Peyer's patch (tissue), 4 donors: ENCODE measurements around the gene KLC1. TPM values are rescaled to one million over a fixed set of nuclear protein-coding genes. Genes with fewer than 3 reads are reported as not detected.

Source experiments
- DNase-seq, 3 donors: peaks; one replicate each; pipeline ENCODE4 v3.0.0-alpha.2; 2017 to 2019
- H3K27ac ChIP-seq, 4 donors: fragments of 200-600 bp; sonication (generic); one replicate each; pipeline ENCODE4 v1.5.1; 2016 to 2019
- H3K27me3 ChIP-seq, 2 donors: fragments of 200-600 bp; sonication (generic); one replicate each; pipeline ENCODE4 v1.5.1; 2019
- H3K36me3 ChIP-seq, 3 donors: fragments of 200-600 bp; sonication (generic); one replicate each; pipeline ENCODE4 v1.5.1; 2016 to 2019
- H3K4me1 ChIP-seq, 4 donors: fragments of 200-600 bp; sonication (generic); one replicate each; pipeline ENCODE4 v1.5.1; 2016 to 2019
- H3K4me3 ChIP-seq, 4 donors: fragments of 200-600 bp; sonication (generic); 1 replicate in 3 of 4; 2 replicates in 1 of 4; pipeline ENCODE4 v1.5.1; 2016 to 2019; ENCODE audit warnings: mild to moderate bottlenecking in 1 of 4
- H3K9me3 ChIP-seq, 4 donors: fragments of 200-600 bp; sonication (generic); one replicate each; pipeline ENCODE4 v1.5.1; 2016 to 2019; ENCODE audit warnings: mild to moderate bottlenecking in 1 of 4
- POLR2A ChIP-seq, 2 donors: fragments of 450-650 bp; IDR thresholded peaks; one replicate each; pipeline ENCODE4 v1.5.1; 2017; ENCODE audit warnings: antibody characterized with exemption in 2 of 2, mild to moderate bottlenecking in 2 of 2, moderate library complexity in 2 of 2
- total RNA-seq, 4 donors: library from RNA; depleted of rRNA; stranded (reverse); fragments of >200 nt; gene quantifications; one replicate each; pipeline ENCODE4 v1.1.0, GENCODE V29; 2016
- TF ChIP-seq, protein P1 (sequence below), 6 experiments: fragments of 450-650 bp in 4 of 6; fragments of 200-600 bp in 2 of 6; sonication (generic) in 1 of 6; IDR thresholded peaks; one replicate each; pipeline ENCODE4 v1.5.1; 2017 to 2019; ENCODE audit warnings: antibody characterized with exemption in 6 of 6, mild to moderate bottlenecking in 3 of 6, moderate library complexity in 1 of 6

Gene KLC1
- total RNA-seq, 4 donors from 2014 or later: 125 to 361 (median 270) TPM

DNA sequence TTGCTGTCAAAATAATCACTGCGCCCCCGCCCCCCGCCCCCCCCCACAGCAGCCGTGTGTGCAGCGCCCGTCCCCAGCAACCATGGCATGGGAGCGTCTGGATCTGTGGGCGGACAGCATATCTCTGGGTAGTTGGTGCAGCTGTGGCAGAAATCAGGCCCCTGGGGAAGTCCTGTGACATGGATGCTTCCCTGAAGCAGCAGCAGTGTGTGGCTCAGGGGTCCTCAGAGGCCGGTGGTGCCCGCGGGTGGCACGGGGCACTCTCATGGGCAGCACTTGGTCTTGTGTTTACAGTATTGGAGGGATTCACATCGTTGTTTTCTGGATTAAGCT lies 67.0 kb downstream of the KLC1 start:
- Histone ChIP-seq H3K27me3 (no peaks in the 10 kb centered on the region), H3K4me1 (peaks cover 0 to 33% (median 9%) of the 10 kb centered on the region in 4 donors), H3K4me3 (no peak overlapping the region), H3K36me3 (peaks cover 0 to 87% (median 0%) of the 10 kb centered on the region in 3 donors), H3K27ac (peak overlapping the region in 2 of 4 donors; percentile 9 to 32), H3K9me3 (no peaks in the 10 kb centered on the region)
- peak in 1 of 3 donors; percentile 39 for DNase-seq
- TF ChIP-seq, protein P1, sequence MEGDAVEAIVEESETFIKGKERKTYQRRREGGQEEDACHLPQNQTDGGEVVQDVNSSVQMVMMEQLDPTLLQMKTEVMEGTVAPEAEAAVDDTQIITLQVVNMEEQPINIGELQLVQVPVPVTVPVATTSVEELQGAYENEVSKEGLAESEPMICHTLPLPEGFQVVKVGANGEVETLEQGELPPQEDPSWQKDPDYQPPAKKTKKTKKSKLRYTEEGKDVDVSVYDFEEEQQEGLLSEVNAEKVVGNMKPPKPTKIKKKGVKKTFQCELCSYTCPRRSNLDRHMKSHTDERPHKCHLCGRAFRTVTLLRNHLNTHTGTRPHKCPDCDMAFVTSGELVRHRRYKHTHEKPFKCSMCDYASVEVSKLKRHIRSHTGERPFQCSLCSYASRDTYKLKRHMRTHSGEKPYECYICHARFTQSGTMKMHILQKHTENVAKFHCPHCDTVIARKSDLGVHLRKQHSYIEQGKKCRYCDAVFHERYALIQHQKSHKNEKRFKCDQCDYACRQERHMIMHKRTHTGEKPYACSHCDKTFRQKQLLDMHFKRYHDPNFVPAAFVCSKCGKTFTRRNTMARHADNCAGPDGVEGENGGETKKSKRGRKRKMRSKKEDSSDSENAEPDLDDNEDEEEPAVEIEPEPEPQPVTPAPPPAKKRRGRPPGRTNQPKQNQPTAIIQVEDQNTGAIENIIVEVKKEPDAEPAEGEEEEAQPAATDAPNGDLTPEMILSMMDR (IDR thresholded peaks at IDR 0.05): no peak
- TF ChIP-seq POLR2A (IDR thresholded peaks at IDR 0.05): no peak

- peak in 1 of 3 donors; percentile 44 for DNase-seq
- Histone ChIP-seq H3K27ac (peak overlapping the region in 3 of 4 donors; percentile 2 to 32 (median 9)), H3K4me1 (peaks cover 0 to 33% (median 10%) of the 10 kb centered on the region in 4 donors), H3K27me3 (no peaks in the 10 kb centered on the region), H3K36me3 (peaks cover 0 to 86% (median 0%) of the 10 kb centered on the region in 3 donors), H3K4me3 (no peak overlapping the region), H3K9me3 (no peaks in the 10 kb centered on the region)
- TF ChIP-seq POLR2A (IDR thresholded peaks at IDR 0.05): no peak
Measured at GRCh38 chr14:103696466-103697071, 67.6 kb downstream of the KLC1 start.

- H3K27me3 ChIP-seq: no peaks in the 10 kb centered on the region
- DNase-seq: no peak
- H3K4me3 ChIP-seq: no peak overlapping the region
- TF ChIP-seq, protein P1 (IDR thresholded peaks at IDR 0.05): no peak
- TF ChIP-seq POLR2A (IDR thresholded peaks at IDR 0.05): no peak
- no peaks in the 10 kb centered on the region for H3K9me3 ChIP-seq
- H3K36me3 ChIP-seq: peaks cover 0 to 87% (median 0%) of the 10 kb centered on the region in 3 donors
- H3K27ac ChIP-seq: peak overlapping the region in 2 of 4 donors; percentile 2 to 32
- peaks cover 0 to 33% (median 10%) of the 10 kb centered on the region in 4 donors for H3K4me1 ChIP-seq
Measured at GRCh38 chr14:103697206-103697602, 68.2 kb downstream of the KLC1 start.

DNA sequence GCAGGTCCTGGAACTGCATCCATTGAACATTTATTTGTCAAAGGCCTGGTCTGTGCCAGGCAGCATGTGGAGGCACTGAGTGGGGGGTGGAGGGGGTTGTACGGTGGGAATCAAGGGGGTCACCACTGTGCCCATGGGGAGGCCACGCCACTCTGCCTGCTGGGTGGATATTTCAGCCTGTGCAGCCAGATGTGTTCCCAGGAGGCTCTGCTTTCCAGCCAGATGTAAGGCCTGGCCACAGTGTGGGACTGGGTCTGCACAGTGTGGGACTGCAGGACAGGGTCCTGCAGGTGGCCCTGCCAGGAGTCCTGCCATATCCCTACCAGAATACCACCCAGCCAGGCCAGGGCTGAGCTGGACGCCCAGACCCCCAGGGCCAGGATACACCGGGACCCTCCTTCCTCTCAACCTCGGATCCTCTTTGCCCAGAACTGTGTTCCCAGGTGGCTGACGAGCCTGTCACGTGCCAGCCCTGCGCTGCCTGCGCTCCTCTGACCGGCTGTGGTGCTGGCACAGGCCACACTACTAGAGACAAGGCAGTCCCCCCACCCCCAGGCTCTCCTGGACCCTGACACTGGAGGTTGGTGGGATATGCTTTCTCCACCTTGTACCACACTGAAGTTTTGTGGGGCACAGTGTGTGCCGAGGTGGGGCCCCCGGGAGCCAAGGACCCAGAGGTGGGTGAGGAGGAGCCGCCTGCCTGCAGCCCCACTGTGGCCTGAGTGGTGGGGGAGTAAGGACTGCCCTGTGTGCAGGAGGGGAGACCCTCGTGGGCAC lies 68.8 kb downstream of the KLC1 start:
- TF ChIP-seq POLR2A (IDR thresholded peaks at IDR 0.05): no peak
- TF ChIP-seq, protein P1 (IDR thresholded peaks at IDR 0.05): no peak
- no peak for DNase-seq
- Histone ChIP-seq H3K9me3 (no peaks in the 10 kb centered on the region), H3K27ac (peak overlapping the region in 2 of 4 donors; percentile 47 to 48), H3K36me3 (peaks cover 0 to 88% (median 0%) of the 10 kb centered on the region in 3 donors), H3K4me3 (no peak overlapping the region), H3K27me3 (no peaks in the 10 kb centered on the region), H3K4me1 (peaks cover 0 to 33% (median 9%) of the 10 kb centered on the region in 4 donors)

GRCh38 chr14:103698380-103699260 lies 69.6 kb downstream of the KLC1 start:
- DNase-seq: peak; percentile 66 to 82 (median 76)
- peaks cover 0 to 33% (median 9%) of the 10 kb centered on the region in 4 donors for H3K4me1 ChIP-seq
- H3K27me3 ChIP-seq: no peaks in the 10 kb centered on the region
- TF ChIP-seq, protein P1 (IDR thresholded peaks at IDR 0.05): no peak
- TF ChIP-seq POLR2A (IDR thresholded peaks at IDR 0.05): no peak
- H3K9me3 ChIP-seq: no peaks in the 10 kb centered on the region
- H3K36me3 ChIP-seq: peaks cover 0 to 88% (median 0%) of the 10 kb centered on the region in 3 donors
- peak overlapping the region in 2 of 4 donors; percentile 47 to 48 for H3K27ac ChIP-seq
- no peak overlapping the region for H3K4me3 ChIP-seq
